NCI-H2081 (cell line): ENCODE results near the gene ZBTB12.
"Not testable (repeated sequence)": the region's sequence is repeated elsewhere in the genome, so short reads cannot be mapped to it uniquely, and the experiment has no call there.

Source experiments
- DNase-seq, 2 experiments: peaks; one replicate each; lab custom pipeline; 2025; lab: John Stamatoyannopoulos, UW

ZBTB12 gene

GRCh38 chr6:31922942-31923341, 21.1 kb upstream of the ZBTB12 start:
- peak in 1 of 2 experiments; percentile 10 for DNase-seq

GRCh38 chr6:31920811-31921210, 18.9 kb upstream of the ZBTB12 start:
- DNase-seq: no peak

GRCh38 chr6:31919624-31920303, 17.9 kb upstream of the ZBTB12 start:
- DNase-seq: no peak

- DNase-seq: no peak
Measured at GRCh38 chr6:31918069-31918720, 16.3 kb upstream of the ZBTB12 start.

GRCh38 chr6:31915756-31916155, 13.9 kb upstream of the ZBTB12 start:
- DNase-seq: no peak

GRCh38 chr6:31915351-31915750, 13.5 kb upstream of the ZBTB12 start:
- DNase-seq: no peak

- DNase-seq: no peak
Measured at GRCh38 chr6:31911826-31912585, 10.1 kb upstream of the ZBTB12 start.

- not testable (repeated sequence) for DNase-seq
Measured at GRCh38 chr6:31909298-31909697, 7.4 kb upstream of the ZBTB12 start.

- DNase-seq: no peak
Measured at GRCh38 chr6:31908791-31909190, 6.9 kb upstream of the ZBTB12 start.

- DNase-seq: not testable (repeated sequence)
Measured at GRCh38 chr6:31908255-31908654, 6.4 kb upstream of the ZBTB12 start.

GRCh38 chr6:31907158-31907813, 5.4 kb upstream of the ZBTB12 start:
- no peak for DNase-seq

GRCh38 chr6:31906727-31907126, 4.8 kb upstream of the ZBTB12 start:
- not testable (repeated sequence) for DNase-seq

- DNase-seq: no peak
Measured at GRCh38 chr6:31906122-31906521, 4.2 kb upstream of the ZBTB12 start.

- no peak for DNase-seq
Measured at GRCh38 chr6:31905041-31905440, 3.2 kb upstream of the ZBTB12 start.

GRCh38 chr6:31903957-31904356, 2.1 kb upstream of the ZBTB12 start:
- no peak for DNase-seq

- peak; percentile 26 to 27 for DNase-seq
Measured at GRCh38 chr6:31901415-31901952, 402 bp downstream of the ZBTB12 start.

GRCh38 chr6:31900917-31901414, 920 bp downstream of the ZBTB12 start:
- peak in 1 of 2 experiments; percentile 2 for DNase-seq

- DNase-seq: no peak
Measured at GRCh38 chr6:31899882-31900722, 1.8 kb downstream of the ZBTB12 start.

- no peak for DNase-seq
Measured at GRCh38 chr6:31899215-31899614, 2.7 kb downstream of the ZBTB12 start.

- peak; percentile 42 to 63 for DNase-seq
Measured at GRCh38 chr6:31898383-31899011, 3.4 kb downstream of the ZBTB12 start.
